NCI-H2171 treated with DMSO at 0.1 percent for 48 hours (cell line): ENCODE results near the gene B3GLCT.
"Not testable (repeated sequence)": the region's sequence is repeated elsewhere in the genome, so short reads cannot be mapped to it uniquely, and the experiment has no call there.

ENCODE experiments used
- DNase-seq: peaks from one replicate; lab custom pipeline; 2025; lab: John Stamatoyannopoulos, UW

Gene B3GLCT

GRCh38 chr13:31278869-31279268 lies 79.1 kb downstream of the B3GLCT start:
- DNase-seq = no peak

- DNase-seq = no peak
These were observed 83.1 kb downstream of the B3GLCT start for GRCh38 chr13:31282741-31283455.

- peak; percentile 74 for DNase-seq
These were observed 87.2 kb downstream of the B3GLCT start for GRCh38 chr13:31286930-31287329.

- no peak for DNase-seq
These were observed 101.3 kb downstream of the B3GLCT start for GRCh38 chr13:31301119-31301518.

- DNase-seq = no peak
These were observed 110.6 kb downstream of the B3GLCT start for GRCh38 chr13:31310356-31310755.

- DNase-seq = peak; percentile 76
These were observed 111.0 kb downstream of the B3GLCT start for GRCh38 chr13:31310786-31311185.

GRCh38 chr13:31311921-31312320 lies 112.1 kb downstream of the B3GLCT start:
- peak; percentile 2 for DNase-seq

- no peak for DNase-seq
These were observed 115.2 kb downstream of the B3GLCT start for GRCh38 chr13:31314961-31315360.

GRCh38 chr13:31320946-31321345 lies 121.2 kb downstream of the B3GLCT start:
- no peak for DNase-seq

- no peak for DNase-seq
These were observed 121.7 kb downstream of the B3GLCT start for GRCh38 chr13:31321457-31321856.

GRCh38 chr13:31322026-31322425 lies 122.3 kb downstream of the B3GLCT start:
- DNase-seq = no peak

- no peak for DNase-seq
These were observed 123.1 kb downstream of the B3GLCT start for GRCh38 chr13:31322702-31323405.

- DNase-seq = no peak
These were observed 127.5 kb downstream of the B3GLCT start for GRCh38 chr13:31327182-31327860.

GRCh38 chr13:31328549-31329235 lies 128.9 kb downstream of the B3GLCT start:
- peak; percentile 52 for DNase-seq

GRCh38 chr13:31330236-31330635 lies 130.5 kb downstream of the B3GLCT start:
- DNase-seq = no peak

GRCh38 chr13:31331068-31331467 lies 131.3 kb downstream of the B3GLCT start:
- DNase-seq = no peak

GRCh38 chr13:31334547-31334946 lies 134.8 kb downstream of the B3GLCT start:
- no peak for DNase-seq

- DNase-seq = no peak
These were observed 135.3 kb downstream of the B3GLCT start for GRCh38 chr13:31334994-31335557.

GRCh38 chr13:31339616-31340015 lies 139.8 kb downstream of the B3GLCT start:
- DNase-seq = not testable (repeated sequence)

- not testable (repeated sequence) for DNase-seq
These were observed 141.1 kb downstream of the B3GLCT start for GRCh38 chr13:31340848-31341247.

GRCh38 chr13:31346891-31347290 lies 147.1 kb downstream of the B3GLCT start:
- no peak for DNase-seq

GRCh38 chr13:31349156-31349555 lies 149.4 kb downstream of the B3GLCT start:
- DNase-seq = no peak
